Neural crest cell (in vitro differentiated cells): ENCODE measurements around the gene ARHGAP18. TPM values are rescaled to one million over a fixed set of nuclear protein-coding genes. Genes with fewer than 3 reads are reported as not detected.
A peak's percentile ranks its signal among the peaks of the same experiment; 100 is the strongest.

Source experiments
- DNase-seq: peaks from one replicate; pipeline ENCODE4 v3.0.0; 2021; ENCODE audit warnings: low read depth, mixed read lengths, low spot score
- H3K27ac Mint-ChIP-seq: one replicate; pipeline ENCODE4 v1.8.0; 2021; ENCODE audit warnings: mild to moderate bottlenecking, mixed read lengths; ENCODE audit not compliant: unreplicated experiment
- H3K27me3 Mint-ChIP-seq: 2 replicates; pipeline ENCODE4 v1.8.0; 2021; ENCODE audit warnings: low read depth, mild to moderate bottlenecking, mixed read lengths
- H3K36me3 Mint-ChIP-seq: 2 replicates; pipeline ENCODE4 v1.8.0; 2021; ENCODE audit warnings: low read depth, mild to moderate bottlenecking, mixed read lengths
- H3K4me1 Mint-ChIP-seq: 2 replicates; pipeline ENCODE4 v1.8.0; 2021; ENCODE audit warnings: mixed read lengths
- H3K4me3 Mint-ChIP-seq: one replicate; pipeline ENCODE4 v1.8.0; 2021; ENCODE audit warnings: mild to moderate bottlenecking, mixed read lengths
- H3K9me3 Mint-ChIP-seq: 2 replicates; pipeline ENCODE4 v1.8.0; 2021; ENCODE audit warnings: mixed read lengths
- total RNA-seq: library from RNA; stranded (reverse); gene quantifications from 2 replicates; pipeline ENCODE4 v1.2.1, GENCODE V29; 2021
- TF ChIP-seq, protein P1 (sequence below): fragments of 200-600 bp; sonication (generic); conservative IDR thresholded peaks from 2 replicates; pipeline ENCODE4 v1.5.0; 2021; ENCODE audit warnings: antibody characterized with exemption, mild to moderate bottlenecking

The ARHGAP18 gene
- total RNA-seq, 1 donor from 2014 or later = 3.4 TPM

- TF ChIP-seq, protein P1, sequence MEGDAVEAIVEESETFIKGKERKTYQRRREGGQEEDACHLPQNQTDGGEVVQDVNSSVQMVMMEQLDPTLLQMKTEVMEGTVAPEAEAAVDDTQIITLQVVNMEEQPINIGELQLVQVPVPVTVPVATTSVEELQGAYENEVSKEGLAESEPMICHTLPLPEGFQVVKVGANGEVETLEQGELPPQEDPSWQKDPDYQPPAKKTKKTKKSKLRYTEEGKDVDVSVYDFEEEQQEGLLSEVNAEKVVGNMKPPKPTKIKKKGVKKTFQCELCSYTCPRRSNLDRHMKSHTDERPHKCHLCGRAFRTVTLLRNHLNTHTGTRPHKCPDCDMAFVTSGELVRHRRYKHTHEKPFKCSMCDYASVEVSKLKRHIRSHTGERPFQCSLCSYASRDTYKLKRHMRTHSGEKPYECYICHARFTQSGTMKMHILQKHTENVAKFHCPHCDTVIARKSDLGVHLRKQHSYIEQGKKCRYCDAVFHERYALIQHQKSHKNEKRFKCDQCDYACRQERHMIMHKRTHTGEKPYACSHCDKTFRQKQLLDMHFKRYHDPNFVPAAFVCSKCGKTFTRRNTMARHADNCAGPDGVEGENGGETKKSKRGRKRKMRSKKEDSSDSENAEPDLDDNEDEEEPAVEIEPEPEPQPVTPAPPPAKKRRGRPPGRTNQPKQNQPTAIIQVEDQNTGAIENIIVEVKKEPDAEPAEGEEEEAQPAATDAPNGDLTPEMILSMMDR = no peak
- H3K4me3 Mint-ChIP-seq = no peak overlapping the region
- H3K27ac Mint-ChIP-seq = no peak overlapping the region
- no peaks in the 10 kb centered on the region for H3K9me3 Mint-ChIP-seq
- no peaks in the 10 kb centered on the region for H3K4me1 Mint-ChIP-seq
- no peak for DNase-seq
- H3K36me3 Mint-ChIP-seq = no peaks in the 10 kb centered on the region
- H3K27me3 Mint-ChIP-seq = no peaks in the 10 kb centered on the region
Observed at GRCh38 chr6:129604321-129604720, 105.7 kb downstream of the ARHGAP18 start.

- H3K27me3 Mint-ChIP-seq = no peaks in the 10 kb centered on the region
- TF ChIP-seq, protein P1 = no peak
- no peak overlapping the region for H3K4me3 Mint-ChIP-seq
- no peaks in the 10 kb centered on the region for H3K9me3 Mint-ChIP-seq
- no peak overlapping the region for H3K27ac Mint-ChIP-seq
- no peak for DNase-seq
- no peaks in the 10 kb centered on the region for H3K36me3 Mint-ChIP-seq
- peaks cover 2% of the 10 kb centered on the region for H3K4me1 Mint-ChIP-seq
Observed at GRCh38 chr6:129603741-129604140, 106.2 kb downstream of the ARHGAP18 start.

DNA sequence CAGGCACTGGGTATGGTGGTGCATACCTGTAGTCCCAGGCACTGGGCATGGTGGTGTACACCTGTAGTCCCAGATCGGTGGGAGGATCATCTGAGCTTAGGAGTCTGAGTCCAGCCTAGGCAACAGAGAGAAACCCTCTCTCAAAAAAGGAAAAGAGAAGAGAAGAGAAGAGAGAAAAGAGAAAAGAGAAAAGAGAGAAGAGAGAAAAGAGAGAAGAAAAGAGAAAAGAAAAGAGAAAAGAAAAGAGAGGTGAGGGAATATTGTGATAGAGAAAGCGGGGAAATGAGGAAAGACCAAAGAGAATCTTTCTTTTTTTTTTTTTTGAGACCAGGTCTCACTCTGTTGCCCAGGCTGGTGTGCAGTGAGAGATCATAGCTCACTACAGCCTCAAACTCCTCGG lies 108.7 kb downstream of the ARHGAP18 start:
- no peak for DNase-seq
- TF ChIP-seq, protein P1 = no peak
- Mint-ChIP-seq H3K27ac (peak overlapping the region; percentile 66), H3K9me3 (no peaks in the 10 kb centered on the region), H3K36me3 (no peaks in the 10 kb centered on the region), H3K4me1 (peaks cover 7% of the 10 kb centered on the region), H3K4me3 (no peak overlapping the region), H3K27me3 (no peaks in the 10 kb centered on the region)

DNA sequence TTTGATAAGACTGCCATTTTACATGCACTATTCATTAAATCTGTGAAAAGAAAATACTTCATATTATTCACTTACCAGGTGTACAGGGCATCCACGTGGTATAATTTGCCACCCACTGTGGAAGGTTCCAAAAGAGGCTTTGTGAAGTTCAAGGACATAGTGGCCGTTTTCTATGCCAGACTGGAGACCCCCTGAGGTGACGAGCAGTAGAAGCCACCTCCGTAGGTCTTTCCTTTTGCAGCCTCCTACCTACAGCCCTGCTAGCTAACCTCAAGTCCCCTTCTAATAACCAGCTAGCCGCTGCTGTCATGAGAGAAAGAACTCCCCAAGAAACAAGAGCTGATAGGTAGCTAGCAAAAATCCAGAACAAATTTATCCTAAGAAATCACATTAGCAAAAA lies 110.5 kb downstream of the ARHGAP18 start:
- no peaks in the 10 kb centered on the region for H3K27me3 Mint-ChIP-seq
- no peak for DNase-seq
- H3K27ac Mint-ChIP-seq = no peak overlapping the region
- no peak overlapping the region for H3K4me3 Mint-ChIP-seq
- no peaks in the 10 kb centered on the region for H3K36me3 Mint-ChIP-seq
- TF ChIP-seq, protein P1 = no peak
- H3K4me1 Mint-ChIP-seq = peaks cover 7% of the 10 kb centered on the region
- no peaks in the 10 kb centered on the region for H3K9me3 Mint-ChIP-seq

- DNase-seq = peak; percentile 9
- Mint-ChIP-seq H3K27ac (no peak overlapping the region), H3K36me3 (no peaks in the 10 kb centered on the region), H3K4me1 (peaks cover 7% of the 10 kb centered on the region), H3K27me3 (no peaks in the 10 kb centered on the region), H3K4me3 (no peak overlapping the region), H3K9me3 (no peaks in the 10 kb centered on the region)
- TF ChIP-seq, protein P1 = peak; percentile 93
Observed at GRCh38 chr6:129598244-129599187, 111.5 kb downstream of the ARHGAP18 start.
